HEK293T (cell line): ENCODE results near the gene PGD.
"Not testable (repeated sequence)": the region's sequence is repeated elsewhere in the genome, so short reads cannot be mapped to it uniquely, and the experiment has no call there.

Experiments used
- CTCF ChIA-PET: fragments of 350-600 bp; formaldehyde crosslinking; extraction: SDS; loops from one replicate; lab custom pipeline; 2021; ENCODE audit warnings: antibody characterized with exemption, inconsistent platforms; lab: Yijun Ruan, JAX
- POLR2A ChIA-PET: fragments of 350-600 bp; formaldehyde crosslinking; extraction: SDS; loops from one replicate; lab custom pipeline; 2020; ENCODE audit warnings: antibody characterized with exemption, inconsistent platforms; lab: Yijun Ruan, JAX
- DNase-seq: peaks from one replicate; pipeline ENCODE4 v3.0.0; 2012; ENCODE audit warnings: mixed read lengths; ENCODE audit errors: extremely low spot score
- ARNT ChIP-seq: fragments of 450-650 bp; IDR thresholded peaks from 2 replicates; pipeline ENCODE4 v1.6.1; 2017; ENCODE audit warnings: mild to moderate bottlenecking
- BHLHE40 ChIP-seq: fragments of 450-650 bp; IDR thresholded peaks from 2 replicates; pipeline ENCODE4 v1.6.1; 2016; ENCODE audit warnings: mild to moderate bottlenecking, moderate library complexity, borderline replicate concordance
- CTBP1 ChIP-seq: fragments of 450-650 bp; IDR thresholded peaks from 2 replicates; pipeline ENCODE4 v1.6.1; 2016; ENCODE audit warnings: borderline replicate concordance
- ELF4 ChIP-seq: fragments of 450-650 bp; IDR thresholded peaks from 2 replicates; pipeline ENCODE4 v1.6.1; 2017; ENCODE audit warnings: antibody characterized with exemption
- FOXA1 ChIP-seq: fragments of 450-650 bp; IDR thresholded peaks from 2 replicates; pipeline ENCODE4 v1.6.1; 2016; ENCODE audit warnings: mild to moderate bottlenecking
- FOXK2 ChIP-seq: fragments of 450-650 bp; IDR thresholded peaks from 2 replicates; pipeline ENCODE4 v1.6.1; 2016; ENCODE audit warnings: mild to moderate bottlenecking
- FOXM1 ChIP-seq: fragments of 450-650 bp; IDR thresholded peaks from 2 replicates; pipeline ENCODE4 v1.6.1; 2017; ENCODE audit warnings: mild to moderate bottlenecking, borderline replicate concordance
- HDGF ChIP-seq: fragments of 450-650 bp; IDR thresholded peaks from 2 replicates; pipeline ENCODE4 v1.6.1; 2017; ENCODE audit warnings: antibody characterized with exemption, borderline replicate concordance
- L3MBTL2 ChIP-seq: fragments of 450-650 bp; conservative IDR thresholded peaks from 2 replicates; pipeline ENCODE4 v1.6.1; 2016; ENCODE audit warnings: mild to moderate bottlenecking
- LEF1 ChIP-seq: fragments of 450-650 bp; IDR thresholded peaks from 2 replicates; pipeline ENCODE4 v1.6.1; 2017; ENCODE audit warnings: mild to moderate bottlenecking, borderline replicate concordance
- NFRKB ChIP-seq: fragments of 450-650 bp; IDR thresholded peaks from 2 replicates; pipeline ENCODE4 v1.6.1; 2016; ENCODE audit warnings: mild to moderate bottlenecking, moderate library complexity
- SP1 ChIP-seq: fragments of 450-650 bp; IDR thresholded peaks from 2 replicates; pipeline ENCODE4 v1.6.1; 2017
- SUZ12 ChIP-seq: fragments of 450-650 bp; IDR thresholded peaks from 2 replicates; pipeline ENCODE4 v1.6.1; 2016; ENCODE audit warnings: mild to moderate bottlenecking
- TARDBP ChIP-seq: fragments of 450-650 bp; IDR thresholded peaks from 2 replicates; pipeline ENCODE4 v1.6.1; 2016
- ZNF384 ChIP-seq: fragments of 450-650 bp; IDR thresholded peaks from 2 replicates; pipeline ENCODE4 v1.6.1; 2016
- TF ChIP-seq, protein P1 (sequence below): fragments of 450-650 bp; IDR thresholded peaks from 2 replicates; pipeline ENCODE4 v1.6.1; 2016

PGD gene

GRCh38 chr1:10400013-10400412 lies 1.1 kb downstream of the PGD start:
- TF ChIP-seq L3MBTL2 (no peak), SP1 (no peak), FOXA1 (no peak), FOXK2 (no peak), ARNT (no peak), ELF4 (no peak), HDGF (no peak), TARDBP (no peak)
- TF ChIP-seq, protein P1, sequence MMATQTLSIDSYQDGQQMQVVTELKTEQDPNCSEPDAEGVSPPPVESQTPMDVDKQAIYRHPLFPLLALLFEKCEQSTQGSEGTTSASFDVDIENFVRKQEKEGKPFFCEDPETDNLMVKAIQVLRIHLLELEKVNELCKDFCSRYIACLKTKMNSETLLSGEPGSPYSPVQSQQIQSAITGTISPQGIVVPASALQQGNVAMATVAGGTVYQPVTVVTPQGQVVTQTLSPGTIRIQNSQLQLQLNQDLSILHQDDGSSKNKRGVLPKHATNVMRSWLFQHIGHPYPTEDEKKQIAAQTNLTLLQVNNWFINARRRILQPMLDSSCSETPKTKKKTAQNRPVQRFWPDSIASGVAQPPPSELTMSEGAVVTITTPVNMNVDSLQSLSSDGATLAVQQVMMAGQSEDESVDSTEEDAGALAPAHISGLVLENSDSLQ, result no peak
- DNase-seq, result no peak
- POLR2A ChIA-PET, result interaction anchor here (0.9 to 1.8 kb wide), 3 partner anchors 10 to 30 kb away, joined by 3 to 10 read pairs (median 7); partner anchors contain the start of gene CENPS
- CTCF ChIA-PET, result no interaction called here

DNA sequence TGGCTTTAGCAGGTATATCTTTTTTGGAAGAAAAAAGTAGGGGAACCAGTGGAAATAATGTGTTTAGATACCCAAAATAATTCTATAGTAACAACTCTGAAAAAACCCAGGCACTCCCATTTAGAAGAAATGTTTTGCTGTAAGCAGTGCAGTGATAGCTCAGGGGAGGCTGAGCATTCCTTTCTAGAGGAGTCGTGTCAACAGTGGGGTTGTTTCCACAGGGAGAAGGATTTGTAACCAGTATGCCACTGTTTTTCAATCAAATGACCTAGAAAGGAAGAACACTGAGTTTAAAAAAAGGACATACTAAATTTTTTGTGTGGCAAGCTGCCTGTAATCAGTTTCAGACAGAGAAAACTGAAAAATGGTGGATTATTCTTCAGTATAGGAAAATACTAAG lies 2.4 kb downstream of the PGD start:
- no peak for DNase-seq
- no peak for TF ChIP-seq BHLHE40
- TF ChIP-seq L3MBTL2, result no peak
- TF ChIP-seq ELF4, result no peak
- TF ChIP-seq ZNF384, result no peak
- TF ChIP-seq, protein P1, result no peak
- no peak for TF ChIP-seq ARNT
- no peak for TF ChIP-seq LEF1
- TF ChIP-seq SUZ12, result no peak
- TF ChIP-seq FOXM1, result no peak
- TF ChIP-seq CTBP1, result no peak
- TF ChIP-seq SP1, result no peak
- TF ChIP-seq NFRKB, result no peak
- TF ChIP-seq FOXA1, result no peak
- no peak for TF ChIP-seq TARDBP
- TF ChIP-seq FOXK2, result no peak
- TF ChIP-seq HDGF, result no peak
- ChIA-PET POLR2A (no interaction called here), CTCF (no interaction called here)

- ChIA-PET CTCF (no interaction called here), POLR2A (no interaction called here)
- TF ChIP-seq L3MBTL2 (no peak), ARNT (no peak), TARDBP (no peak), ELF4 (no peak), SP1 (no peak), HDGF (no peak), BHLHE40 (no peak)
- TF ChIP-seq, protein P1, result no peak
- DNase-seq, result no peak
Measured at GRCh38 chr1:10402729-10403274, 3.9 kb downstream of the PGD start.

- ChIA-PET POLR2A (no interaction called here), CTCF (interaction anchor here (0.6 kb wide), 1 partner anchor 623 kb away, joined by 8 read pairs; no protein-coding TSS in a partner anchor)
- TF ChIP-seq FOXA1 (no peak), FOXM1 (no peak)
- TF ChIP-seq, protein P1, result no peak
- no peak for DNase-seq
Measured at GRCh38 chr1:10407201-10407600, 8.3 kb downstream of the PGD start.

DNA sequence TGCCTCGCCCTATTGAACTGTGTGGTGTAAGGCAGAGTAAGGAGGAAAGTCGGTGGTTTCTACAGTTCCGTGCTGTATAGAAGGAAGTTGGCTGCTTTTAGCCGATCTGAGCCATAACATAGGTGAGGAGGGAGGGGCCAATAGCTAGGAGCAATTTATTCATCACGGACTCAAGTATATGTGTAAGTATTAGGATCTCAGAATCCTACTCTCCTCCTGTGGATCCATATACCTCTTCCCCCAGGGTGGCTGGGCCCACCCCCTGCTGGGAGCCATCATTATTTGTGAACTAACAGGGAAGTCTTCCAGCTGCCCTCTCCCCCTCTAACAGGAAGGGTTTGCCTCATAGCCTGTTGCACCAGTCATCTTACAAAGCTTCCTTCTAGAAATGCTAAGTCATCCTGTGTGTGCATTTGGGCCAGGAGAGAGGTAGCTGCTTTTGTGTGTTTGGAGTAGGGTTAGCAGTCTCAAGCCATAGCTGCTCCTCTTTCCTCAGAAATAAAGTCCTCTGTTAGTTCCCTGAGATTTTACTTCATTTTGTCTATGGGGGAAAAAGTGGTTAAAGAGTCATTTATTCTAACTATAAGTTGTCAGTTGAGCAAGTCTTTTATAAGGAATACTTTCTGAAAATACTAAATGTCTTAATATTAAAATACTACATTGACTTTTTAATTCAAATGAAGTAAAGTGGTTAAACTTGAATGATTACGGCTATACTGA lies 16.5 kb downstream of the PGD start:
- CTCF ChIA-PET, result interaction anchor here (0.6 kb wide), 1 partner anchor 789 kb away, joined by 3 read pairs; no protein-coding TSS in a partner anchor

GRCh38 chr1:10415967-10416366 lies 17.1 kb downstream of the PGD start:
- POLR2A ChIA-PET, CTCF ChIA-PET, DNase-seq: not testable (repeated sequence)

More for the DNA sequence above, 16.5 kb downstream of the PGD start:
- POLR2A ChIA-PET, result no interaction called here
- TF ChIP-seq, protein P1, result no peak
- no peak for TF ChIP-seq HDGF
- no peak for TF ChIP-seq ELF4
- no peak for TF ChIP-seq FOXK2
- TF ChIP-seq ZNF384, result no peak
- no peak for TF ChIP-seq L3MBTL2
- no peak for TF ChIP-seq TARDBP
- TF ChIP-seq SP1, result no peak
- no peak for TF ChIP-seq FOXA1
- DNase-seq, result no peak

GRCh38 chr1:10418741-10419140 lies 19.9 kb downstream of the PGD start:
- POLR2A ChIA-PET, result interaction anchor here (0.6 kb wide), 1 partner anchor 710 kb away, joined by 3 read pairs; no protein-coding TSS in a partner anchor
- CTCF ChIA-PET, result interaction anchor here (0.7 to 1.2 kb wide), 2 partner anchors 9 to 25 kb away, joined by 3 to 5 read pairs; no protein-coding TSS in a partner anchor
- DNase-seq, result not testable (repeated sequence)
